ENCODE data around the gene SMYD1.

DNA sequence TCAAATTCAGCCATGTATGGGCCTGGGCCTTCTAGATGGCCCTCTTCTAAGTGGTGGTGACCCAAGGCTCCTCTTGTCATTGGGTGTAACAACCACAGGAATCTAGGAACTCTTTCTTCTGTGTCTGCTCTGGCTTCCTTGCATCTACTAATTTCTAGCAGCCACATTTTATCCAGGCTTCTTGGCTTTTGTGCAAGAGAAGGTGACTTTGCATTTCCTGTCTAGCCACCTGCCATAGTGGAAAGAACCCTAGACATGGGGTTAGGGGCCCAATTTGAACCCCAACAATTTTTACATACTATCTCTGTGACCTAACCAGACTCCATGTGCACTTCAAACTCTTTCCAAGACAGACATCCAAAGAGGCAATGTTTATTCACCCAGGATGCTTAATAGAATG lies 25.1 kb downstream of the SMYD1 start:
- TF ChIP-seq LEF1 (IDR thresholded peaks at IDR 0.05; ENCODE audit: borderline replicate concordance), result no peak
- TF ChIP-seq, protein P1, sequence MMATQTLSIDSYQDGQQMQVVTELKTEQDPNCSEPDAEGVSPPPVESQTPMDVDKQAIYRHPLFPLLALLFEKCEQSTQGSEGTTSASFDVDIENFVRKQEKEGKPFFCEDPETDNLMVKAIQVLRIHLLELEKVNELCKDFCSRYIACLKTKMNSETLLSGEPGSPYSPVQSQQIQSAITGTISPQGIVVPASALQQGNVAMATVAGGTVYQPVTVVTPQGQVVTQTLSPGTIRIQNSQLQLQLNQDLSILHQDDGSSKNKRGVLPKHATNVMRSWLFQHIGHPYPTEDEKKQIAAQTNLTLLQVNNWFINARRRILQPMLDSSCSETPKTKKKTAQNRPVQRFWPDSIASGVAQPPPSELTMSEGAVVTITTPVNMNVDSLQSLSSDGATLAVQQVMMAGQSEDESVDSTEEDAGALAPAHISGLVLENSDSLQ (IDR thresholded peaks at IDR 0.05), result no peak
- no peak for TF ChIP-seq SUZ12 (IDR thresholded peaks at IDR 0.05)
- TF ChIP-seq ARNT (IDR thresholded peaks at IDR 0.05), result no peak
- no peak for TF ChIP-seq FOXA1 (IDR thresholded peaks at IDR 0.05)
